AG10803 (cell line): Measurements from ENCODE around the gene HERPUD1.

ENCODE experiments used
- DNase-seq: peaks from one replicate; pipeline ENCODE4 v3.0.0; 2010; ENCODE audit warnings: low read depth
- H3K4me3 ChIP-seq: 2 replicates; pipeline ENCODE4 v1.5.1; 2011; ENCODE audit warnings: mild to moderate bottlenecking, low read length, control low read depth
- TF ChIP-seq, protein P1 (sequence below): conservative IDR thresholded peaks from 2 replicates; pipeline ENCODE4 v1.5.1; 2011; ENCODE audit warnings: mild to moderate bottlenecking, low read length, control low read depth, inconsistent platforms

Gene HERPUD1

DNA sequence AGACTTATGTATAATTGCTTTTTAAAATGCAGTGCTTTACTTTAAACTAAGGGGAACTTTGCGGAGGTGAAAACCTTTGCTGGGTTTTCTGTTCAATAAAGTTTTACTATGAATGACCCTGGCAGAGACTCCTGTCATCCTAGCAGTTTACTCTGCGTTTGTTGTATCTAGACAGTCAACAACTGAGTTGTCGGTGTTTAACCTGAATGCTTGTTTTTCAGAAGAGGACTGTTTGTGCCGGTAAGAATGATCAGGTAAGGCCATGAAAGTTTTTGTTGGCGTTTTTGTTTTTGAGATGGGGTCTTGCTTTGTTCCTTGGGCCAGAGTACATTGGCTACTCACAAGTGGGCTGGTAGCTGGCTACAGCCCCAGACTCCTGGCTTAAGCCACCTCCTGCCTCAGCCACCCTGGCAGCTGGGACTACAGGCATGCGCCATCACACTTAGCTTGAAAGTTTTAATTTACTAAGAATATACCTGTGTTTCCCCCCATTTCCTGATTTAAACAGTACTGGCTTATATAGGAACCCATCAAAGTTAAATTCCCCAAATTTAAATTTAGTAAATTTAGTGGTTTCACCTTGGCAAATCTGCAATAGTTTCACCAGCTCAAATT is 11.9 kb downstream of the HERPUD1 start:
- DNase-seq, result no peak
- H3K4me3 ChIP-seq, result no peak overlapping the region
- TF ChIP-seq, protein P1, sequence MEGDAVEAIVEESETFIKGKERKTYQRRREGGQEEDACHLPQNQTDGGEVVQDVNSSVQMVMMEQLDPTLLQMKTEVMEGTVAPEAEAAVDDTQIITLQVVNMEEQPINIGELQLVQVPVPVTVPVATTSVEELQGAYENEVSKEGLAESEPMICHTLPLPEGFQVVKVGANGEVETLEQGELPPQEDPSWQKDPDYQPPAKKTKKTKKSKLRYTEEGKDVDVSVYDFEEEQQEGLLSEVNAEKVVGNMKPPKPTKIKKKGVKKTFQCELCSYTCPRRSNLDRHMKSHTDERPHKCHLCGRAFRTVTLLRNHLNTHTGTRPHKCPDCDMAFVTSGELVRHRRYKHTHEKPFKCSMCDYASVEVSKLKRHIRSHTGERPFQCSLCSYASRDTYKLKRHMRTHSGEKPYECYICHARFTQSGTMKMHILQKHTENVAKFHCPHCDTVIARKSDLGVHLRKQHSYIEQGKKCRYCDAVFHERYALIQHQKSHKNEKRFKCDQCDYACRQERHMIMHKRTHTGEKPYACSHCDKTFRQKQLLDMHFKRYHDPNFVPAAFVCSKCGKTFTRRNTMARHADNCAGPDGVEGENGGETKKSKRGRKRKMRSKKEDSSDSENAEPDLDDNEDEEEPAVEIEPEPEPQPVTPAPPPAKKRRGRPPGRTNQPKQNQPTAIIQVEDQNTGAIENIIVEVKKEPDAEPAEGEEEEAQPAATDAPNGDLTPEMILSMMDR, result no peak

DNA sequence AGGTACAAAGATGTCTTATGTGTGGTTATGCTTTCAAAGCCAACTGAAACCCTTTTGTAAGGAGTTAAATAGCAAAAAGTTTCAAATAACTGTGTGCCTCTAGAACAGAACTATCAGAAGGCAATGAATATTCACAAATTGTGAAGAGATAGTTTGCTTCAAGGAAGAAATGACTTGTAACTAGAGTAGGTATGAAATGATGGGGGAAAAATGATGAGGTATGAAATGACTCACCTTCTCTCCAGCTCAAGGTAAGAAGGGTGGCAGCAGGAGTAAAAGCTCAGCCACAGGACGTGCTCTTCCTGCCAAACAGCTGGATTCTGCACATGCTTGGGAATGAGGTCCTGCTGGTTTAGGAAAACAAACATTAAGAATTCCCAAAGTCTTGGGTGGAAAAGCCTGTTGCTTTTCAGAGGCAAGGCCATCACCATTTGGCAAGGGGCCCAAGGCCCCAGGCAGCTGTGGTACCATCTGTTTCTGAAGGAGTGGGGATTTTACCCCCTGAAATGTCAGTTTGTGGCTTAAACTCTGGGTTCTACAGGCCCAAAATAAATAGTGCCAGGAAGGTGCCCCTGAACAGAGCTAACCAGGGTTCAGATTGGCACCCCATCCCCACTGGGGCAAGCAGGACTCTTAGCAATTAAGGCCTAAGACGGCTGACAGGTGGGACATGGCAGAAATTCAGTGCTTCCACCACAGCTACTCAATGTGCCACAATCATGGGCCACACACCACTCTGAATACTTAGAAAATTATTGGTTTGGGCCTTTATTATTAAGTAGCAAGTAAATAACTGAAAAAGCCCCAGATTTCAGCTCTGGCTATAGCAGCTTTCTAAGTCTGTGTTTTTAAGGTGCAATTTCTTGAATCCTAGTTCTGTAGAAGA is 13.3 kb downstream of the HERPUD1 start:
- no peak for DNase-seq
- TF ChIP-seq, protein P1, result no peak
- no peak overlapping the region for H3K4me3 ChIP-seq

DNA sequence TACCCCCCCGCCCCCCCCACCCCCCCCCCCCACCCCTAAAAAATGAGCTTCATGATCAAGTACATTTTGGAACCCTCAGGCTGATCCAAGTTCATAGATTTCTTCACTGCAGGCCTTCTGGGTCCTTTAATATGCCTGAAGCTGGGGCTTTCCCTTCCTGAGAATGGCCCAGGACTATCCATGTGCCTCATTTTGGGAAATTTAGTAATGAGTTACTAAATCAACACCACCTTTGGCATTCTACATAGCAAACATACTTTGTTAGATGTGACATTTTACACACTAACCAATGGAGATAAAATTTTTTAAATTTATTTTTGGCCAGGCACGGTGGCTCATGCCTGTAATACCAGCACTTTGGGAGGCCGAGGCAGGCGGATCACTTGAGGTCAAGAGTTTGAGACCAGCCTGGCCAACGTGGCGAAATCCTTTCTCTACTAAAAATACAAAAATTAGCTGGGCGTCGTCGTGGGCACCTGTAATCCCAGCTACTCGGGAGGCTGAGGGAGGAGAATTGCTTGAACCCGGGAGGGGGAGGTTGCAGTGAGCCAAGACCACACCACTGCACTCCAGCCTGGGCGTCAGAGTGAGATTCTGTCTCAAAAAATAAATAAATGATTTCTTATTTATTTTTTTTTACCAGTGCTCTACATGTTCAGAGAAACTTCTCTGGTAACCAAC is 14.0 kb downstream of the HERPUD1 start:
- no peak for DNase-seq
- no peak overlapping the region for H3K4me3 ChIP-seq
- TF ChIP-seq, protein P1, result no peak

DNA sequence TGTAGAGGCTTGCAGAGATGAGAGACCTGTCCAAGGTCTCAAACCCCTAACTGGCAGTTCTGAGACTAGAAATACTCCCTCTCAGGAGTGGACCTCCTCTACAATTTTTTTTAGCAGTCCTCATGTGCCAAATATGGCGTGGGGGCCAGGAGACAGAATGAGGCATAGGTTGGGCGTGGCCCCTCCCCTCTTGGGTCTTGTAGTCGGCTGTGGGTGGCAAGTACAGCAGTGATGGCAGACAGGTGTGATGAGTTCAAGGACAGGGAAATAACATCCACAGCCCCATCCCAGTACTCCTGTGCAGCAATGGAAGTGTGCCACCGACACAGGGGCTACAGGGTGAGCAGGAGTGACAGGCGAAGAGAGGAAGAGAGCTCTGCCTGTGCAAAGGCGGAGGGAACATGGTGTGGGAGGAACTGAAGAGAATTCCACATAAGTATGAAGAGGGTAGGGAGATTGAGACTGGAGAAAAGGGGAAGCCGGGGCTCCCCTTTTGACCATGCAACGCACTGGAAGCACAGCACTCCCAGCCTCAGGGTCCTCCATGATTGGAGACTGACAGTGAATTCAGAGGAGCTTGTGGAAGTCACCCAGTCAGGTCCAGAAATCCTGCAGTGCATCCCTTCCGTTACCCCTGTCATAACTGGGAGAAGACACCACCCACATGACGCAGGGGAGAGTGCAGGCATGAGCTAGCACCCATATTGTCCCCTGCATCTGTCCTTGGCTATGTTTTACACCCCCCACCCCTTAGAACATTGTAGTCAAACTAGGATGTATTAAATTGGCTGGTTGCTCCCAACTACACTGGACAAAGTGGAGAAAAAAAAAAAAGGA is 15.0 kb downstream of the HERPUD1 start:
- TF ChIP-seq, protein P1, result no peak
- no peak for DNase-seq
- no peak overlapping the region for H3K4me3 ChIP-seq

DNA sequence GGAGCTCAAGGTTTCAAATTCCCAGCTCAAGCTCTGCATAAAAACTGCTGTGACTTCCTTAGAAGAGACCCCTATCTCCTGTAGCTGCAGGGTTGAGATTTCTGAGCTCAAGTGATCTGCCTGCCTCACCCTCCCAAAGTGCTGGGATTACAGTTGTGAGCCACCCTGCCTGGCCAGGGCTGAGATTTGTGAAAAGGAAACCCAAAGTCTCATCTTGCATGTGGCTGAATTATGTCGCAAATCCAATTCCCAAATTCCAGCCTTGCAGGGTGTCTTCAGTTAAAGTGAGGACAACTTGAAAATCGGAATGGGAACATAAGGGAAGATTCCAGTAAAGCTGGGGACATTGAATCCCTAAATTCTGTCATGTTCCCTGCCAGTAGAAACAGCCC is 15.7 kb downstream of the HERPUD1 start:
- no peak overlapping the region for H3K4me3 ChIP-seq
- TF ChIP-seq, protein P1, result no peak
- DNase-seq, result no peak

DNA sequence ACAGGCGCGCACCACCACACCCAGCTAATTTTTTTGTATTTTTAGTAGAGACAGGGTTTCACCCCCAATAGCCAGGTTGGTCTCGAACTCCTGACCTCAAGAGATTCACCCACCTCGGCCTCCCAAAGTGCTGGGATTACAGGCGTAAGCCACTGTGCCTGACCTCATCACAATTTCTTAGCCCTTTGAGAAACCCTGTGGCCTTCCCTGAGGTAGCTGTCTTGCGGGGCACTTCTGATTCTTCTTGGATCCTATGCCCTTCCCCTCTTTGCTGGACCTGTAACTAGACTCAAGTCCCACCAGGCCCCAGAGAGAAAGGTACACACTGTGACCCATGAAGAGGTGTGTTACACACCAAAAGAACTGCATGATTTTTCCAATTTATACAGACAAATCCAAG is 16.3 kb downstream of the HERPUD1 start:
- TF ChIP-seq, protein P1, result no peak
- no peak for DNase-seq
- no peak overlapping the region for H3K4me3 ChIP-seq
